HT1080 (cell line): ENCODE results near the gene PAK6. TPM values are rescaled to one million over a fixed set of nuclear protein-coding genes. Genes with fewer than 3 reads are reported as not detected.

Experiments
- DNase-seq: peaks from one replicate; pipeline ENCODE4 v3.0.0-alpha.2; 2015; ENCODE audit warnings: low read depth
- total RNA-seq: library from RNA; depleted of rRNA; stranded (reverse); fragments of >200 nt; shearing (Covaris generic); gene quantifications from 2 replicates; pipeline ENCODE4 v1.2.3, GENCODE V29; 2014

The PAK6 gene
- total RNA-seq, 1 experiment from 2014 or later, result 0.02 TPM

DNA sequence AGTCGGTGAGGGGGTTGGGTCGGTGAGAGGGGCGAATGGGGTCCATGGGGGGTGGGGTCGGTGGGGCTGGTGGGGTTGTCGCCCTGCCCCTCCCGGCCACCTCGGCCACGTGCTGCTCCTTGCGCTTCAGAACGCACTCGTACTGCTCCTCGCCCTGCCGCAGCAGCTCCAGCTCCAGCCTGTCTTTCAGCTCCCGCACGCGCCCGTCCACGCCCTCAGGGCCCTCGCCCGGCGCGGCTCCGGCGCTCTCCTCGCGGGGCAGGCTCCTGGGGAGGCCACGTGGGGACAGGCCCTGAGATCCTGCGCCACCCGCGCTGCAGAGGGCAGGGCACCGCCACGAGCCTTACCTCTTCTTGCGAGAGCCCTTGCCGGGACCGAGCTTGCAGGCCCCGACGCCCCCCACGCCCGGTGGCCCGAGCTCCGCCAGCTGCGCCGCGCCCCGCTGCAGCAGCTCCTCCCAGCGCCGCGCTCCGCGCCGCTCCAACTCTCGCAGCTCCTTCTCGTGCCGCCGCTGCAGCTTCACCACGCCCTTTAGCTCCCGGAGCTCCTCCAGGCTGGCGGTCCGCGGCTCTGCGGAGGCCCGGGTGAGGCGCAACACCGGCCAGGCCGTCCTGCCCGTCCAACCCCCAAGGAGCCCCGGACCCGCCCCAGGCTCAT lies 52.2 kb downstream of the PAK6 start:
- no peak for DNase-seq

DNA sequence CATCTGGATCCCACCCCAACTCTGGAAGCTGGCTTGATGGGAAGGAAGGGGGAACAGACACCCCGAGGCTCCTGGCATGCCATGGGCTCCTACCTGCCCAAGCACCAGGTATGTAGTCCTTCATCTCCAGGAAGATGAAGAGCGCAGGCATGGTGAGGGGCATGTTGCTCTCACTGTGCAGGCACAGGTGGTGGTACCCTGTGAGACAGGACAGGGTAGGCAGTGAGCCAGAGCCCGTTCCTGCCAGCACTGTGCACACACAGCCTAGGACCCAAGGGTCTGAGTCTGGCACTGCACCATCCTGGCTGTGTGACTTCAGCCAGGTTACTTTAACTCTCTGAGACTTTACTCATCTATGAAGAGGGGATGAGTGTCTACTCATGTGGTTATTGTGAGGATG lies 53.4 kb downstream of the PAK6 start:
- DNase-seq, result no peak

DNA sequence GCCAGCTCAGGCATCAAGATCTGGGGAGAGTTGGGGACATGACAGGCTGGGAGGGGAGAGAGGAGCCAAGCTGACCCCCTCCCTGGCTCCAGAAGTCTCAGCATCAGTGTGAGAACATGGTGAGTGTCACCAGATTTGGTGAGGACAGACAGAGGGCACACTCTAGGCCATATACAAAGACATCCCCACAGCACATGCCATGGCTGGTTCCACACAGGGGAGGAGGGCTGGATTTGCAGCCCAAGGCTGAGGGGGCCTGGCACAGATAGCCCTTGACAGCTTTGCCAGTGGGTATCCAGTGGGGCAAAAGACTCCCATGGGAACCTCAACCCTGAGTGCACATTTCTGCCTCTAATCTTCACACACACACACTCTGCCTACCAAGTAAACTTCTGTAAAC lies 54.1 kb downstream of the PAK6 start:
- no peak for DNase-seq

DNA sequence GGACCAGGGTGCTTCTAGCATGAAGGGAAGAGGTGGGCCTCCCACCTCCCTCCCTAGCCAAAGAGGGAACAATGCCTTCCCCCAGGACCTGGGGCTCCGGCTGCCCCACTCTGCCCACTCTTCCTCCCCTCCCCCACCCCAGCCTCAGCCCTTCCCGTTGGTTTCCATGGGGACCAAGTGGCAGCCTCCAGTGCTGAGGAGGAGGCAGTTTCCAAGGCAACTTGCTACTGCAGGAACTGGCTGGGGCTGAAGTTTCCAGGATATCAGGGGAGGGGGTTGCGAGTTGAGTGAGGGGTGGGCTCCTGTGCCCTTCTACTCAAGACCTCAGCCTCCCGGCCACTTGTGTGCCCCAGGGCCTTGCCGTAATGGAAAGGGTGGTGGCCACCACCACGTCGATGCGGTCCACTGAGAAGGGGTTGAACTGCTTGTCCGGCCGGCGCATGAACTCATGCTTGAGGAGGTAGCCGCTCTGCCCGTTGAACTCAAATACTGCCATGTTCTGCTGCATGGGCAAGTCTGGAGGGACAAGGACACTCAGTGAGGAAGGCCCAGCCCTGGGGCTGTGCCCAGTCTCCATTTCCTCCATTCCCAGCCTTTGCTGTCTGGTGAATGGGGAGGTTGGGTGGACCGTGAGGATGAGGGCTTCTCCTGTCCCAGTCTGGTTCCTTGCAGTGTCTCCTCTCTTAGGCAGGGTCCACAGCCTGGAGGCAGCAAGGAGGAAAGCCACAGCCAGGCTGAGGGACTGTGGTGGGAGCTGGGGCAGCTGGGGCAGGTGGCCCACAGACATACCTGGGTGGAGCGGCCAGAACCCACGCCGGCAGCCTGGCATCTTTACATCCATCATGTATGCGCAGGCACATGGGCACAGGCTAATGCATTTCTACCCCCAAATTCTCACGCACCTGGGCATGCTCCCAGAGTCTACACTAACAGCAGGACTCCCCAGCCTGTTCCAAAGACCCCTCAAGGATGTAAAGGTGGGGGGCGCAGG lies 55.3 kb downstream of the PAK6 start:
- DNase-seq, result no peak

DNA sequence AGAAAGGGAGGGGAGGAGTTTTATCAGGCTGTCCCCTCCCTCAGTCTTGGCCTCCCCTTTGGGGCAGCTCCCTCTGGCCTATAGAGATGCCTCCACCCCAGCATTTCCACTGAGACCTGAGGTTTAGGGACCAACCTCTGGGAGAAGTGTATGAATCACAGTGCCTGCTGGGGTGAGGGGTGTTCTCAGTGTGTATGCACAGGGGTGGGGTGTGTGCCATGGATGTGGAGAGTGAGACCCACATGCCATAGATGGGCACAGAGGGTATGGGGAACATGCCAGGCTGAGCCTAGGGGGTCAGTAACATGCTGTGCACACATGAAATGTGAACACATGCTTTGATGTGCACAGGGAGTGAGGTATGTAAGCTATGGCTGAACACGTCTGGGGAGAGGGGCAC lies 56.4 kb downstream of the PAK6 start:
- no peak for DNase-seq

DNA sequence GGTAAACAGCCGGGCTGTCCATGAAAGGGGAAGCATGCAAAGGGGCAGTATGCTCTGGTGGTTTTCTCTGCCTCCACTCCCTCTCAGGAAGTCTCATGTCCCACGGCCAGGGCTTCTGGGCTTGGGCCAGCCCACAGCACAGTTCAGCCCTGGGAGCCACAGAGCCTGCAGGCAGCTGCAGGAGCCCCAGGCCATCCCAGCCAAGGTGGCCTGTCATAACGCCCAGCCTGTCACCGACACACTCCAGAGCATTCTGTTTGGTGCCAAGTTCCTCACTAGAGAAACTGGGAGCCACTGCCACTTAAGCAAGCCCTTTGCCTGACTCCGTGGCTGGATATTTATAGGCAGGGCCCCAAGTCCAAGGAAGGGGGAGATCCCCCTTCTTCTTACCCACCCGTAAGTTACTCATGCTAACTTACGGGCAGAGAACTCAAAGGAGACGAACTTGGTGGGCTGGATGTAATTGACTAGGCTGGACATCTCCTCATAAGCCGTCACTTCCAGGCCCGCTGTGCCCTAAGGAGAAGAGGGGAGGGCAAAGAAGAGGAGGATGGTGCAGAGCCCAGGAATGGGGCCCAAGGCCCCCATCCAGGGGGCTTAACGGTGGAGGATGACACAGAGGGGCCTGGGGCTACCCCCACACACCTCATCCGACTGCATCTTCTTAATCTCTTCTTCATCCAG lies 57.2 kb downstream of the PAK6 start:
- DNase-seq, result no peak

DNA sequence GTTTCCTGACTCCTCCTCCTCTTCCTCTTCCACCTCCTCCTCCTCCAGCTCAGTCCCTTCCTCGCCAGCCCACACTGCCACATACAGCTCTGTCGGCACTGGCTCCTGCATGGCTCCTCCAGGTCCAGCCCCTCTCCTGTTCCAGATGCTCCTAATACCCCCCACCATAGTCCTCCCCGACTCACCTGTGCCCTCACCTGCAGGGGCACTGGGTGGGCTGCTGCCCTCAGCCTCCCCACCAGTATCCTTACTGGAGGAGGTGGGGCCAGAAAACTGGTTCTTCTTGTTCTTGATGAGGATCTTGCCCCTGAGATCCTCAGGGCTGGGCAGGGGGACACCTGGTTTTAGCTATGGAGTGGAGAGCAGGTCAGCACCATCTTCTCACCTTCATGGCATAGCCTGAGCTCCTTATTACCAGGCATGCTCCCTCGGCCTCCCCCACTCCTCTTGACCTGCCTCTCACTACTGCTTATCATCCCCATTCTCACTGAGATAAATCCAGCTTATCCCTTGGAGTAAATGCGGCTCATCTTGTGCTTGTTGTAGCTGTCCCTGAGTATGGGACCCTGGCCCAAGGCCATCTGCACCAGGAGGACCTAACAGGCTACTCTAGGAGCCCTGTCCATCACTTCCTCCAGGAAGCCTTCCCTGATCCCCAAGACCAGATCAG lies 57.8 kb downstream of the PAK6 start:
- DNase-seq, result no peak

DNA sequence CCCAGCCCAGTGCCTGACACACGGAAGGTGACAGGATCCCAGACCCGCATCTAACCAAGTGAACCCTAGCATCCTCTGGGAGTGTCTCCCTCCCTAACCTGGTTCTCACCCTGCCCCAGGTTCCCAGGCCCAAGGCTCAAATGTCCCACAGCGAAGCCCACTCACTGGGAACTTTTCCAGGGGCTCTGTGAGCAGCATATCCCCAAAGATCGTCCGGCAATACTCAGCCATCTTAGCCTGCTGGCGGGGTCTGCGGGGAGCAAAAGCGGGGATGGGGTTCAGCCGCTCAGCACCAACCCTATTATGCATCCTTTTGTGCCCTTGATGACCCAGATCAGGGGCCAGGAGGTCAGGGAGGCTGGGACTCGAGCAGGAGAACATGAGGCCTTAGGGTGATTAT lies 58.5 kb downstream of the PAK6 start:
- no peak for DNase-seq

DNA sequence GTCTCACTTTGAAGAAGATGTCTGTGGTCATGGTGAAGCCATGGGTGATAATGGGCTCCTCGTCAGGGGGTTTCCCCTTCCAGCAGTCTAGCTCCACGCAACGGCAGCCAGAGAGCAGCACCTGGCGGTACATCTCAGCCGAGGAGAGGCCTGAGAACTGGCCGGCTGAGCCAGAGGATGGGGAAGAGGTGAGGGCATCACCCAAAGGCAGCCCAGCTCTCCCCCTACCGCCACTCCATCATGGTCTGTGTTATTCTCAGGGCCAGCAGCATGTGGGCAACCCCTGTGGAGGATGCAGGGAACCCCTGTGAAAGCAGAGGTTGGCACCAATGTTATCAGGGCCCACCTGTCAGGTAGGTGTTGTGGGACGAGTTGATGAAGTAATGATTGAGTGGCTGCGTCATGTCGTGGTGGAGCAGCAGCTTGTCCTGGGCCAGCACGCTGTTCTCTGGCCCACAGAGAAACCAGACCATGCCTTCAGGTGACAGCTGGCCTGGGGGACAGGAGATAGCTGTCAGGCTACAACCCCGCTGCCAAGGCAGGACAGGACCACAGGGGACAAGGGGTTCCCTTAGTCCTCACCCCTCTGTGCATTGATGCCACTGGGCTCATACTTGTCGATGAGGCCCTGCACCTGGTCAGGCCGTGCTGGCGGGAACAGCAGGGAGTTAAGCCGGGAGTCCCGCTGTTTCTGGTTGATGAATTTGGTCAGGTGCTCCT lies 59.5 kb downstream of the PAK6 start:
- DNase-seq, result no peak

DNA sequence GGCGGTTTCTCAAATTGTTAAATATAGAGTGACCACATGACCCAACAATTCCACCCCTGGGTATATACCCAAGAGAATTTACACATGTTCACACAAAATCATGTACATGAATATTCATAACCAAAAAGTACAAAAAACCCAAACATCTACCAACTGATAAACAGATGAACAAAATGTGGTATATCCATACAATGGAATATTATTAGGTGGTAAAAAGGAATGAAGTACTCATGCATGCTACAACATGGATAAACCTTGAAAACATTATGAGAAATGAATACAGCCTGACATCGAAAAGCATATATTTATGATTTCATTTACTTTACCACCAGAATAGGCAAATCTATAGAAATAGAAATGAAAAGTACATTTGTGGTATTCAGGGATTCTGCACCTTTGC lies 61.5 kb downstream of the PAK6 start:
- no peak for DNase-seq

DNA sequence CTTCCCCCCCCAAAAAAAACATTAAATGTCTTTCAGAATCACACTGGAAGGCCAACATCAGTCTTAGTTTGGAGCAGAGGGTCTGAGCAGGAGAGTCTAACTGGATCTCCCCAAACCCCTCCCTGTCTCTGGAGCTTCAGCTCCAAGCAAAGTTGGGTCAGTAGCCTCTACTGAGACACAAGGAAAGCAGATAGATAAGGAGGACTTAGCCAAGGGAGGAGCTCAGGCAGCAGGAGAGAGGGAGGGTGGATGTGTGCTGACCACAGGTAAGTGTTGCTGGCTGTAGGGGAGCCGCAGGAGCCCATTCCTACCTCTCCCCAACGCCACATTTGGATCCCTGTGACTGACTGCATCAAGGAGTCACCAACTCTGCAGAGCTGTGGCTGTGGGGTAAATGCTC lies 61.9 kb downstream of the PAK6 start:
- no peak for DNase-seq

DNA sequence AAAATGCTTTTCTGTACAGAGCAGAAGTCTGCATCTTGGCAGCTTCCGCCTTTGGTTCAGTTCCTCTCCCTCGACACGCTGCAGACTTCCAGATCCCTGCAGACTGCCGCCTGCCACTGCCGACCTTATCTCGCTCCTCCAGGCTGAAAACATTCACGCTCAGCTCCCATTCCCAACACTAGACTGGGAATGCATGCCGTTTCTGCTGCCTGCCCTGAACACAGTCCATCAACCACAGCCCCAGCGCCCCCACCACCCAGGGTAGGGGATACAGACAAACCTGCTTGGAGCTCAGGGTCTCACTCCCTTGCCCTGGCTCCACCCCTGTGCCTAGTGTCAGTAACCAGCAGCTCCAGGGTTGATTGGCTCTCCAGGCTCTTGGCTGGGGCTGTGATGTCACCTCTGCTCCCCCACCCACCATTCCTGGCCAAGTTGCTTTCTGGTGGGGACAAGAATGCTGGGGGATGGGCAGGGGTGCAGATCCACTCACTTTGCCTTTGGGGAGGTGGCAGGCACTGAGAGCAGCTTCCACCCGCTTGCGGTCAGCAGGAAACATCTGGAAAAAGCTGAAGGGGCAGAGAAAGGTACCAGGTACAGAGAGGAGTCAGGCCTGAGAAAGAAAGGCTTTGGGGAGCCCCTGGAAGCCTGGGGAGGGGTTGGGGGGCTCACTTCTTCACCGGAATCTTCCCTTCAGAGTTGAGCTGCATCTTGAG lies 62.8 kb downstream of the PAK6 start:
- DNase-seq, result no peak

DNA sequence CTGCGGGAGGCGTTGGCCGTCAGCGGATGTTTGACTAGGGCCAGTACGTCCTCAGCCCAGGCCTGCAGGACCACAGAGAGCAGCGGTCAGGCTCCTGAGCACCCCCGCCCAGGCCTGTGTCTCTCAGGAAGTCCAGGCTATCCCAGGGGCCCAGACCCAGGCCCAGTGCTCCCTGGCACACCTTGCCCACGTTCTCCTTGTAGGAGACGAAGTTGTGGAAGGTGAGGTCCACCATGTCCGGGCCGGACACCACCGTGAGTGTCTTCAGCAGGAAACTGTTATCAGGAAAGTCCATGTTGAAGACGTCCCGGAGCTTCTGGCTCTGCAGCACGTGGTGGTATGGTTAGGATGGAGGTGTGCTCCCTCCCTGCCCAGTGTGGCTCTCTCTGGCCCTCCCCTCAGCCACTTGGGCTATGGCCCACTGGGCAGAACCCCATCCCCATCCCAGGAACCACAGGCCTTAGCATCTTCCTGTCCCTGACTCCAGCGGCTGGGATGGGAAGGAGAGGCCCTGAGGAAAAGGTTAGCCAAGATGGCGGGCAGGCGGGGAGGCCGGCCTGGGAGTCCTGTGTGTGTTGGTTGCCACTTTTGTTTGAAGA lies 63.5 kb downstream of the PAK6 start:
- DNase-seq, result no peak

DNA sequence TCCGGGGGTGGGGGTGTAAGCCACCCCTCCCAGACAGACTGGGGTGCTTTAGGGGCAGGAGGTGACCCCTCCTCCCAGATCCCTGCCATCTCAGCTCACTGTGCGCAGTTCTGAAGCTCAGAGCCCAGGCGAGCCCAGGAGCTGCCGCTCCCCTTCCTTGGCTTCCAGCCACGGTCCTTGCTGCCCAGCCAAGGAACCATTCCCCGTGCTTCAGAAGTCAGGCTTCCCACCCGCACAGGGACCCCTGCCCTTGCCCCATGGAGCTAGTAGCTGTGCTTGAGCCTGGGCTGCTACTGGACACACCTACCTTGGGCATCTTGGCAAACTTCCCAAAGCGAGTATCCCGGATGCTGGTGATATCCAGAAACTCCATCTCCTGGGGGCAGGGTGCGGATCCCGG lies 64.1 kb downstream of the PAK6 start:
- no peak for DNase-seq

DNA sequence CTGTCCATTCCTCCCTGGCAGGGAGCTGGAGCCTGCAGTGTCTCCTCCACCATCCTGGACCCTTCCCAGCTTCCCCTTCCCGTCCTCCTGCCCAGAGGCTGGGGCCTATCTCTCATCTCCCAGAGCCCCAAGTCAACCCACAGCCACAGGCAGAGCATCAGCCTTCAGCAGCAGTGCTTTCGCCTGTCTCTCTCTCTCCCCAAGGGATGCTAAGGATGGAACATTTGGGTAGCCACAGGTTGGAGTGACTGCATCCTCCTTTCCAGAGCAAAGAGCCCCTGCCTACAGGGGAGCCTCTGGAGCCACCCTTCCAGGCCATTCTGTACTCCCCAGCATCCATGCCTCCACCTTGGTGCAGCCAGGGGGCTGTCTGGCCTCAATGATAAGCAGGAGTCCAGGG lies 64.7 kb downstream of the PAK6 start:
- no peak for DNase-seq

DNA sequence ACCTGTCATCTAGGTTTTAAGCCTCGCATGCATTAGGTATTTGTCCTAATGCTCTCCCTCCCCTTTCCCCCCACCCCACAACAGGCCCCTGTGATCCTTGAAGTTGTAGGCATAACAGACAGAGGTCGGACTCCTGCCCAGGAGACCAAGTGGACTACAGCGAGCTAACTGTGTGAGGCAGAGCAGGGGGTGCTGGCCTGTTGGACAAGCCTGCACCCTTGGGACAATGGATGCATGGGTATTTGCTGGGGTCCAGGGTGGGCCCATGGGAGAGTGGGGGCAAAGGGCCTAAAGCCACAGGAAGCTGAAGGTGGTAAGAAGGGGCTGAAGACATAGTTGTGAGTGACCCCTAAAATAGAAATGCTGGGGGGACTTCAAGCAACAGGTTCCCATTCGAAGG lies 66.4 kb downstream of the PAK6 start:
- DNase-seq, result no peak

DNA sequence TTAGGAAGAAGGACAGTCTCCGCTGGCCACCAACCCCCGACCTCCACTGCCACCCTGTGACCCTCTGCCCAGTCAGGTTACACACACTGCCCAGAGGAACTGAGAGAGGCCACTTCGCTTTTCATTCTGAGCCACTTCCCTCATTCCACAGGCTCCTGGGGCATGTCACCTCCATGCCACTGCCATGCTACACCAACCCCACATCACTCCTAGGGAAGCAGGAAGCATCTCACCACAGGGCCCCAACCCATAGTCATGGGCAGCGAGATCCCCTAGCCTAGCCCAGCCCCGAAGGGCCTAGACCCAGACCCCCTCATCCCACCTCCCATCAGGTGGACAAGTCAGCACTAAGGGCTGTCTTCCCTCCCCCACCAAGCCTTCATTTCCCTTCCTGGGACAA lies 67.5 kb downstream of the PAK6 start:
- DNase-seq, result no peak

DNA sequence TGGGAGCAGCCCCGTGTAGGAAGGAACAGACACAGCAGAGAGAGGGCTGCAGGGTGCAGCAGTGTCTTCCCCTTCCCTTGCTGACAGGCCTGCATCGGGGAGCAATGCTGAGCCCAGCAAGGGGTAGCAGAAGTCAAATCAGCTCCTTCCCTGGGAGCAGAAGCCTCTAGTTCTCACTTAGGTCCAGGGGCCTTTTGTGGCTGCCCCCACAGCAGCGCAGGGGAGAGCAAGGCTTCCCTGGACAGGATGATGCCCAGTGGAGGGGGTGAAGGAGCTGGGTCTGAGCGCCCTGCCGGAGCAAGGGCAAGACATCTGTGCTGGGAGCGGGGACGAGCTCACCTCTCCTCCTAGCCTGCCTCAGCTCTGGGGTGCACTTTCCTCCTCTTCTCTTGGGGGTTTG lies 68.0 kb downstream of the PAK6 start:
- DNase-seq, result no peak

DNA sequence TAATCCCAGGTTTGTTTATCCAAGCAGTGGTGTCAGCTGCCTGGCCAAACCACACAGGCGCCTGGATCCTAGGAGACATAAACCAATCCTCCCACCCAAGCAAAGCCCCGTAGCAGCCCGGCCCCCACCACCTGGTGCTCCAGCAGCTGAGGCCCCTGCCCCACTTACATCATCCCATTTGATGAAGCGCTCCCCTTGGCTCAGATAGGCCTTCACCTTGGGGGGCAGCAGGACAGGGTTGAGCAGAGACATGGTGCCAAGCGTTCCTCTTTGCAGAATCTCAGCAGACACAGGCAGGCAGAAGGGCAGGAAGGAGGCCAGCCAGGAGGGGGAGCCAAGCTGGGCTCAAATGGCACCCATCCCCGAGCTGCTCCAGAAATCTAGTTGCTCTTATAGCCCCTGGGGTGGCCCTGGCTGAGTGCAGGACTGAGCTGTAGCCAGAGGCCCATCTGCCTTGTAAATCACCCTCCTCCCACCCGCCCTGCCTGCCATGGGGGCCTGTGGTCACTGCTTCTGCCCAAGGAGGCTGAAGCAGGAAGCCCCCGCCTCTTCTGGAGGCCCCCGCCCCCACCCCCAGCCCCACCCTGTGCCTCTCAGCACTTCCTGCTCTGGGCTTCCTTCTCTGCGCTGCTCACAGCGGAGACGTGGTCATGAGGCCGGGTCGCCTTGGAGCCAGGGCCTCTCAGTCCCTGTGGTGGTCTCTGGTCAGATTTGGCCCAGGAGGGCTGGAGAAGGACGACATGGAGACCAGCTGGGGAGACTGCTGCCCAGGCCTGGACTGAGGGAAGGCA lies 68.8 kb downstream of the PAK6 start, which contains the start of gene PLCB2:
TSS of gene PLCB2 (minus strand) at position 515 of the 791 bp plus-strand sequence. CDS start at position 252, 263 bp downstream.
- DNase-seq, result peak; percentile 34
